GM19351 (cell line): Measurements from ENCODE around the gene CDK5R2.
"Not testable (repeated sequence)": the region's sequence is repeated elsewhere in the genome, so short reads cannot be mapped to it uniquely, and the experiment has no call there.

Experiments
- ATAC-seq: cut with Tn5 transposase; IDR thresholded peaks from one replicate; pipeline ENCODE4 v1.9.1; 2021; ENCODE audit warnings: mild to moderate bottlenecking, moderate library complexity; ENCODE audit not compliant: unreplicated experiment

Gene CDK5R2

DNA sequence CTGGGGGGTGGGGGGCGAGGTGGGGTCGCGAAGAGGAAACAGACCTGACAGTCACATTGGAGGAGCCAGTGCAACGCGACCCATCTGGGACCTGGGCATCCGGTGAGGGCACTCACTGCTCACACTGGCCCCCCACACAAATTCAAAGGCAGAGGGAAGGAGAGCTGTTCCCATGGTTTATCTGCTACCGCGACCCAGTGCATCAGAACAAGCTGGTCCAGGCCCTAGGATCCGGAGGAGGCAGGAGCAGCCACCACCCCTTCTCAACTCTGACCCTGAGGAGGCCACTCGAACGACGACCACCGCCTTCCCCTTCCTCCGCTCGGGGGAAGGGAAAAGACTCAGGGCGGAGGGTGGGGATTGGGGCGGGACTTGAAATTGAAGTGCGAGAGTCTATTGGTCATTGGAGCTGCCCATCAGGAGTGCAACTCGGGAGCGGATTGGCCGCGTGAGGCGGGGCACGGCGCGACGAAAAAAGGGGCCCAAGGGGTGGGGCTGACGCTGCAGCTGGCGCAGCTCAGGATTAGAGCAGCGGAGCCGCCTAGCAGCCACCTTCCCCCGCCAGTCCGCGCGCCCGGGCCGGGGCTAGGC is at the start of gene CDK5R2:
Gene CDK5R2 (plus strand): TSS at position 526 of the 591 bp plus-strand sequence. CDS start 155 bp downstream, outside the sequence.
- ATAC-seq, result peak; percentile 98

DNA sequence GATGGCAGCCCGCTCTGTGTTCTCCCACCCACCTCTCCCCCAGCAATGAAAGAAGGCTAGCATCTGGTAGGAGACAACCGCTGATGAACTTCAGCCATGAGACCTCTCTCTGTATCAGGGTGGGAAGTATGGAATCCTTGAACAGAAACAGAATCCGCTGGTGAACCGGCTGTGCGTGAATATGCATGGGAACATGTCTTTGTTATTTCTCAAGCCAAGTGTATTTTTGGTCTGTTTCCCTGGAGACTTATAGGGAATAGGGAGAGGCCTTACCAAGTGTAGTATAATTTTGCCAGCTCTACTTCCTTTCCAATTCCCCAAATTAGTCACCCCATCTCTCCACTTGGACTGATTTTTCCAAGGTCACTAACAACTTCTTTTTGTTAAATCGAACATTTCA is 48.7 kb upstream of the CDK5R2 start:
- ATAC-seq, result no peak

DNA sequence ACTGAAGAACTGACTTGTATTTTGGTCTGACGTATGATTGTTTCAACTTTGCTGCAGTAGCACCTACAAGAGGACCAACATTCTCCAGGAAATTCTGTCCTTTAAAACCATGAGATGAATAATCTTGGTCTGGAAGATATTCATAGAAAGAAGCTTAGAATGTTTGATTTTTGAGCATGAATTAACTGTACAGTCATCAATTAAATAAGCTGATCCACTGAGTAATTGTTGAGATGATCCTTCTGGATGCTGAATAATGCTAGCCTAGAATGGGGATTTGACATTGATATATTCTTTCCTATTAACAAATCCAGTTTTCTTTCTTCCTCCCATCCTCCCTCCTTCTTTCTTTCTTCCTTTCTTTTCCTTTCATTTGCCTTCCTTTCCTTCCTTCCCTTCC is 39.0 kb upstream of the CDK5R2 start:
- ATAC-seq, result no peak

DNA sequence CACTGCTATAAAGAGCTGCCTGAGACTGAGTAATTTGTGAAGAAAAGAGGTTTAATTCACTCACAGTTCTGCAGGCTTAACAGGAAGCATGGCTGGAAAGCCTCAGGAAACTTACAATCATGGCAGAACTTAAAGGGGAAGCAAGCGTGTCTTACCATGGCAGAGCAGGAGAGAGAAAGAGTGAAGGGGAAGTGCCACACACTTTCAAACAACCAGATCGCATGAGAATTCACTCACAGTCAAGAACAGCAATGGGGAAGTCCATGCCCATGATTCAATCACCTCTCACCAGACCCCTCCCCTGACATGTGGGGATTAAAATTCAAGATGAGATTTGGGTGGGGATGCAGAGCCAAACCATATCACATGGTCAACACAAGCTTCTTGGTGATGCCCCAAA is 34.7 kb upstream of the CDK5R2 start:
- ATAC-seq, result no peak

DNA sequence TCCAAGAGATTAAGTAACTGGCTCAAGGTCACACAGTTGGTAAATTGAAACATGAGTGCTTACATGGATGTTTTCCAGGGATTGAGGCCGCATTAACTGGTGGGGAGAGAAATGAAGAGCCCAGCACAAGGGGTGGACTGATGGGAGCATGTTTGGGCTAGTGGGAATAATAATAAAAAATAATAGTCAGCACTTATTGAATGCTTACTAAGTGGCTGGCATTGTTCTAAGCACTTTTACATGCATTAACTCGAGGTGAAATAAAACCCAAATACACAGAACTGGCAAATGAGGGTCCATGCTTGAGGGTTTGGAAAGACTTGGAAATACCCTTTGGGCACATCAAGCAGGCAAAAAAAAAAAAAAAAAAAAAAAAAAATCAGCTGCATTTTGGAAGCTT is 34.0 kb upstream of the CDK5R2 start:
- ATAC-seq, result no peak

DNA sequence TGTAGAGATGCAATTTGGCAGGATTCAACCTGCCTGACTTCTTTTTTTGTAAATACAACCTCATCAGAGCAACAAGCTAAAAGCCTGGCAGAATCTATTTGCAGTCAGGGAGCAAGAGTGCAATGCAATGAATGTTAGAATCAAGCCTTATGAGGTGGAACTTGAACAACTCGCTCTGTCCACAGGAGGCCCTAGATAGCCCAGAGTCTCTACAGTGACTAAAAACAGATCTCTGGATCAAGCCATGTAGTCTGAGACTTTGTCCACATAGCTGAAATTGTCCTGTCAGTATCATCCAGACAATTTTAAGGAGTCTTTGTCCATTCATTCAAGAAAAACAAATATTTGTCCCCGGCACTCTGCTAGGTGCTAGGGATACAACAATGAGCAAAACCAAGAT is 32.0 kb upstream of the CDK5R2 start:
- no peak for ATAC-seq

DNA sequence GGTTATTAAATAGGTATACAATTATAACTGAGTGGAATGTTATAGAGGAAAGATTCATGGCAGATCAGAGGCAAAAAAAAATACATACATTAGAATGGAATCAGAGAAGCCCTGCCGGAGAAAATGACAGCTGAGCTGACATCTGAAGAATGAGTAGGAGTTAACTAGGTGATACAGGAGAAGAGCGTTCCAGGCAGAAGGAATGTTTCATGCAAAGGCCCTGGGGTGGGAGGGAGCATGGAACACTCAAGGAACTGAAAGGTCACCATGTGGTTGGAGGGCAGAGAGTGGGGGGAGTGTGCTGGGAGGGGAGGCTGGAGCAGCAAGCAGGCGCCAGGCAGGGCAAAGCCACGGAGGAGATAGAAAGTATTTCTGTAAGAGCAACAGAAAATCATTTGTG is 31.6 kb upstream of the CDK5R2 start:
- no peak for ATAC-seq

DNA sequence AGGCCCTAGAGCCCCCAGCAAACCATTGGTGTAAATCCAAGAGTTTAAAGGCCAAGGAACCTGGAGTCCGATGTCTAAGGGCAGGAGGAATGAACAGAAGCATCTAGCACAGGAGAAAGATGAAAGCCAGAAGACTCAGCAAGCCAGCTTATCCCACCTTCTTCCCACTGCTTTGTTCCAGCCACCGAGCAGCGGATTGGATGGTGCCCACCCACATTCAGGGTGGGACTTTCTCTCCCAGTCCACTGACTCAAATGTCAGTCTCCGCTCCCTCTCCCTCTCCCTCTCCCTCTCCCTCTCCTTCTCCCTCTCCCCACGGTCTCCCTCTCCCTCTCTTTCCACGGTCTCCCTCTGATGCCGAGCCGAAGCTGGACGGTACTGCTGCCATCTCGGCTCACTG is 29.0 kb upstream of the CDK5R2 start:
- not testable (repeated sequence) for ATAC-seq

DNA sequence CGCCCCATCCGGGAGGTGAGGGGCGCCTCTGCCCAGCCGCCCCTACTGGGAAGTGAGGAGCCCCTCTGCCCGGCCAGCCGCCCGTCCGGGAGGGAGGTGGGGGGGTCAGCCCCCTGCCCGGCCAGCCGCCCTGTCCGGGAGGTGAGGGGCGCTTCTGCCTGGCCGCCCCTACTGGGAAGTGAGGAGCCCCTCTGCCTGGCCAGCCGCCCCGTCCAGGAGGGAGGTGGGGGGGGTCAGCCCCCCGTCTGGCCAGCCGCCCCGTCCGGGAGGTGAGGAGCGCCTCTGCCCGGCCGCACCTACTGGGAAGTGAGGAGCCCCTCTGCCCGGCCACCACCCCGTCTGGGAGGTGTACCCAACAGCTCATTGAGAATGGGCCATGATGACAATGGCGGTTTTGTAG is 27.7 kb upstream of the CDK5R2 start:
- not testable (repeated sequence) for ATAC-seq

DNA sequence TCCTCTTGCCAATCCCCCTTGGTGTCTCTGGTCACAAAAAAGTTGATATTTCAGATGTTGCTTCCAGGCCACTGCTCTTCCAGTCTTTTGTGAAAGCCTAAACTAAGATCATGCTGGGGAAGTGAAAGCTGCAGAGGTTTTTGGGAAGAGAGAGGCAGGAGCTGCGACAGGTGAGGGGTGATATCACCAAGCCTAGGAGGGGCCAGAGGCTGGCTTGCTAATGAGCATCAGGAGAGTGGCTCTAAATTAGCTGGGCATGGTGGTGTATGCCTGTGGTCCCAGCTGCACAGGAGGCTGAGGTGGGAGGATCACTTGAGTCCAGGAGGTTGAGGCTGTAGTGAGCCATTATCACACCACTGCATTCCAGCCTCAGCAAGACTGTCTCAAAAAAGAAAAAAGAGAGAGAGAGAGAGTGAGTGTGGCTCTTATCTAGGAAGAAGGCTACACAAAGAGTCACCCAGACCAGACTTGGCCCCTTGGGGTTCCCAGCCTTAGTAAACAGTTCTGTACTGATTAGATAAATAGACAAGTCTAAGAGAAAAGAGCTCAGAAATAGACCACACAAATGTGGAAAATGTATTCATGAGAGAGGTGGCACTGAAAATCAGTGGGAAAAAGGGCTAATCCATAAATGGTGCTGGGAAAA is 14.6 kb upstream of the CDK5R2 start:
- no peak for ATAC-seq

DNA sequence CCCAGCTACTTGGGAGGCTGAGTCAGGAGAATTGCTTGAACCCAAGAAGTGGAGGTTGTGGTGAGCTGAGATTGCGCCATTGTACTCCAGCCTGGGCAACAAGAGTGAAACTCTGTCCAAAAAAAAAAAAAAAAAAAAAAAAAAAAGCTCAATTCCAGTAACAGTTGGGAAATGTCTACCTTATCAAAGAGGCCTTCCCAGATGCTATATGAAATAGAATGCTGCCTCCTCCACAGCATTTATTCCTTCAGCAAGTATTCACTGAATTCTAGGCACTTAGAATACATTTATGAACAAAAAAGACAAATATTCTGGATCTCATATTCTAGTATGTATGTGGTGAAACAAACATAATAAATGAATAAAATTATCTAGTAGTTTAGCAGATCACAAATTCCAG is 12.8 kb upstream of the CDK5R2 start:
- ATAC-seq, result no peak

DNA sequence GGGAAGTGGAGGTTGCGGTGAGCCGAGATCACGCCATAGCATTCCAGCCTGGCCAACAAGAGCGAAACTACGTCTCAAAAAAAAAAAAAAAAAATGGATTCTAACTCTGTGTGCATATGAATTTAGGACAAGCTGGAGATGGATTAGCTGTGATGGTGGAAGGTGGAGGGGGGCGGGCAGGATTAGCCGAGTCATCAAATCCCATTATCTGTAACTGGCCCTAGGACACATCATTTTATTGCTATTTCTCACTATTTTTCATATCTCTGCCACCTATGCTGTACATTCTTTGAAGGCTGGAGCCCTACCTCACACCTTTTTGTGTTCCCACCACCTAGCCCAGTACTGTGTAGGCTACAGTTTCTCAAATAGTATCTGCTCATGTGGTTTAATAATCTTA is 7.3 kb upstream of the CDK5R2 start:
- ATAC-seq, result no peak

DNA sequence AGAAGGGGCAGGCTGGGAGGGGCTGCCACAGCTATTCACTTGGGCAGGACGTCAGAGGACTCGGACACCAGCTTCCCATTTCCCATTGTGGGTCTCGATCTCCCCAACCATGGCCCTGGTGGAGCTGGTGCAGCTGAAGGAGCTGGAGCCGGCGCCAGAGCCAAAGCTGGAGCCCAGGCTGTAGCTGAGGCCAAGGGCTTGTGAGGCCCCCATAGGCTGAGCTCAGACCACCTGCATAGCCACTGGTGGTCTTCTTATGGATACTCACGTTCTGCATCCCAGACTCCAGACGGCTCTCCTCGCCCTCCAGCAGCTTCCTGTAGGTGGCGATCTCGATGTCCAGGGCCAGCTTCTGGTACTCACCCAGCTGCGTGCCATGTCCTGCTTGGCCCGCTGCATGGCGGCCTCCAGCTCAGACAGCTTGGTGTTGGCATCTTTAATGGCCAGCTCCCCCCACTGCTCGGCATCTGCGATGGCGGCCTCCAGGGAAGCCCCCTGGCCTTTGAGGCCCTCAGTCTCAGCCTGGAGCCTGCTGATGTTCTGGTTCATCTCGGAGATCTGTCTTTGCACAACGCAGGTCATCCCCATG is 6.0 kb upstream of the CDK5R2 start:
- no peak for ATAC-seq

DNA sequence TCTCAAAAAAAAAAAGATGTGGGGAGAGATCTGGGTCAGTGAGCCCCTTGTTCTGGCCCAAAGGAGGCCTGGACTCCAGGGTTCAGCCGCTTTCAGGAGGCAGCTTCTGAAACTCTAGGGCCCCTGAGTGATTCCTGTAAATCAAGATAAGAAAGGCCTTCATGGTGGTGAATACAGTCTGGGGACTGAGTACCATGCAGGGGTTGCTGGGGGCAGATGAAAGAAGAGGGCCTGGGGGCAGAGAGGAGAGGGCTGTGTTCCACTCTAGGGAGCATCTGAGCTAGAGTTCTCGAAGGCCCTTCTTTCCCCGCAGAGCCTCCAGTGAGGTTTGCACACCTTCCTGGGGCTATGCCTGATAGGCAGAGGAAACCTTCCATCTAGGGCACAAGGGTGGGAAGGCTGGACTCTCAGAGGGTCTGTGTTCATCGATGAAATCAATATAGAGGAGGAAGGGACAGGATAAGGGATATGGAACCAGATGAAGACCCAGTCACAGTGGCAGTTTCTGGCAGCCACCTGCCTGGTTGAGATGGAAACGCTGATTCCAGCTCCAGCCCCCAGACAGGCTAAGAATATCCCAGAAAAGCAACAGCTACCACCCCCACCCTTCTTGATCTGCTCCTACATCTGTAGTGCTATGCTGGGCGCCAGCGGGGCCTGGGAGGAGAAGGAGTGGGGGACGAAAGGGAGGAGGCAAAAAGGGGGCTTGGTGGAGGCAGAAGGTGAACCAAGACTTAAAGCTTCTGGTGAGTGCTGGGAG is 4.7 kb upstream of the CDK5R2 start:
- ATAC-seq, result no peak

DNA sequence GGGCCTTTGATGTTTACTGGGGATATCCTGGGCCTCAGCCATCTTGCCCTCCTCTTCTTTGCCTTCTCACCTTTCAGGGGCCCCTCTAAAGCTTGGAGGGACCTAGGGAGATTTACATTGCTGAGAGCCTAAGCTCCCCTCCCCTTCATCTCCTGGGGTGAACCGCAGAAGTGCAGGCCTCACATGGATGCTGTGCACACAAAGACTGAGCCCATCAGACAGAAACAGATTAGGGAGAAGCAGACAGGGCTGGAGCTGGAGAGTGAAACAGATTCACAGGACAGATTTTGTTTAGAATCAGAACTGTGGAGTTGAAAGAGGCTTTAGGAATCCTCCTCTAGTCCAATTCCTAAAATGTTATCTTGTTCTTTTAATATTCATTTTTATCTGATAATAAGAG is 3.4 kb upstream of the CDK5R2 start:
- no peak for ATAC-seq

DNA sequence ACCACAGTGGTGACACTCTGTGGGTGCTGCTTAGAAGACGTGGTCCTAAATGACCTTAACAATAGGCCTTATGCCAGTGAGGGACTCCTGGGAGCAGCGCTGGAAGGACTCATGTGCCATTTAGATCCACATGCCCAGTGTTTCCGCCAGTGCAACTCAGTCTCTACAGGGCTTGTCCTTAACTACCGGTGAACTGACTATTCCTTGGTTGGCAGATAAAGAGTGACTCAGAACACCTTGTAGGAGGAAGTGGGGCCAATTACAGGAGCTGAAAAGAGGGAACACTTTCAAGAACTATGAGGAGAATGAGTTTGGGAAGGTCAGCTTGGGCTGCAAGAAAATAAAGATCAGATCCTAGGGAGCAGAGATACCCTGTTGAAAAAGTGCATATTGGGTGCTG is 1.8 kb upstream of the CDK5R2 start:
- no peak for ATAC-seq

DNA sequence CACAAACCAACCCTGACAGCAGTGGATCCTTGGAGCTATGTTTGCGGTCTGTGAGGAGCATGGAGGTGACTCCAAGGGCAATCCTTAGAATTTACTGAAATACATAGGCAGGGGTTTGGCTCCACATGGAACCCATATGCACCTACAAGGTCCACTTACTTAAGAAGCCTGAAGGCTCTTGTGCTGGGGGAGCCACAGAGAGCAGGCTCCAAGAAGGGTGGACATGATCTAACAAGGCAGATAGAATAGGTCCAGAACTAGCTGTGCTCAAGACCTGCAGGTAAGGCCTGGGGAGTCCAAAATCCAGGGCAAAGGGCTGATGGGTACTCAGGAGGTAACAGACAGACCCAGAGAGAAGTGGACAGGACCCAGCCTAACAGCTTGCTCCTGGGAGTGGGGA is 1.2 kb upstream of the CDK5R2 start:
- ATAC-seq, result no peak

DNA sequence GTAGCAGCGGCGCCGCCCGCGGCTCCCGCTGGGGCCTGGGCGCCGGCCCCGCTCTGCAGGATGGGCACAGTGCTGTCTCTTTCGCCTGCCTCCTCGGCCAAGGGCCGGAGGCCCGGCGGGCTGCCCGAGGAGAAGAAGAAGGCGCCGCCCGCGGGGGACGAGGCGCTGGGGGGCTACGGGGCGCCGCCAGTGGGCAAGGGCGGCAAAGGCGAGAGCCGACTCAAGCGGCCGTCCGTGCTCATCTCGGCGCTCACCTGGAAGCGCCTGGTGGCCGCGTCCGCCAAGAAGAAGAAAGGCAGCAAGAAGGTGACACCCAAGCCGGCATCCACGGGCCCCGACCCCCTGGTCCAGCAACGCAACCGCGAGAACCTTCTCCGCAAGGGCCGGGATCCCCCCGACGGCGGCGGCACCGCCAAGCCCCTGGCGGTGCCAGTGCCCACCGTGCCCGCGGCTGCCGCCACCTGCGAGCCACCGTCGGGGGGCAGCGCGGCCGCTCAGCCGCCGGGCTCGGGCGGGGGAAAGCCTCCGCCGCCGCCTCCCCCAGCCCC is 369 bp downstream of the CDK5R2 start:
- ATAC-seq, result peak; percentile 32

DNA sequence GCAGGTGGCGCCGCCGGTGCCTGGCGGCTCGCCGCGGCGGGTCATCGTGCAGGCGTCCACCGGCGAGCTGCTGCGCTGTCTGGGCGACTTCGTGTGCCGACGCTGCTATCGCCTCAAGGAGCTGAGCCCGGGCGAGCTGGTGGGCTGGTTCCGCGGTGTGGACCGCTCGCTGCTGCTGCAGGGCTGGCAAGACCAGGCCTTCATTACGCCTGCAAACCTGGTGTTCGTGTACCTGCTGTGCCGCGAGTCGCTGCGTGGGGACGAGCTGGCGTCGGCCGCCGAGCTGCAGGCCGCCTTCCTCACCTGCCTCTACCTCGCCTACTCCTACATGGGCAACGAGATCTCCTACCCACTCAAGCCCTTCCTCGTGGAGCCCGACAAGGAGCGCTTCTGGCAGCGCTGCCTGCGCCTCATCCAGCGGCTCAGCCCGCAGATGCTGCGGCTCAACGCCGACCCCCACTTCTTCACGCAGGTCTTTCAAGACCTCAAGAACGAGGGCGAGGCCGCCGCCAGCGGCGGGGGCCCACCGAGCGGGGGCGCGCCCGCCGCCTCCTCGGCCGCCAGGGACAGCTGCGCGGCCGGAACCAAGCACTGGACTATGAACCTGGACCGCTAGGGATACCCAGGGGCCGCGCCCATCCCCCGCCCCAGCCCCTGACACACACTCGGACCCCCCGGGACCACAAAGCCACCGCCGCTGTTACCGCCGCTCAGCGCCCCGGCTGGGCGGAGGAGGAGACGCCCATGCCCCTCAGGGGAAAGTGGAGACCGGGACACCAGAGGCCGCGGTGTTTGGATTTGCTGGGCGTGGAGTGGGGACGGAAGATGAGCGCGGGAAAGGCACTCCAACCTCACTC is 1.1 kb downstream of the CDK5R2 start:
- ATAC-seq, result no peak

DNA sequence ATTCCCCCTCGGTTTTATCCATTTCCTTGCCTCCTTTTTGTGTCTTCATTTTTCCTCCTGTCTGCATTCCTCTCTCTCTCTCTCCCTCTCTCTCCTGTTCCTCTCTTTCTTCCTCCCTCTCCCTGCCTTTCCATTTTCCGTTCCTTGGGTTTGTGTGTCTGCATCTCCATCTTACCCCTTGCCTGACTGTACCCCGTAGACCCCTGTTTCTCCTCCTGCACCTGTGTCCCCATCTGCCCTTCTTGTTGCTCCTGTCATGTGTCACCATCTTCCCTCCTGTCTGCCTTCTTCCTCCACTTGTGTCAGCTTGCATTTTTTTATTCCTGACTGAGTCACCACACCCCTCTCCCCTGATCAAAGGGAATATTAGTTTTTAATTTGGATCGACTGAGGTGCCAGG is 1.8 kb downstream of the CDK5R2 start:
- ATAC-seq, result no peak
